OCI-LY1 (cell line): ENCODE measurements around the gene CORIN.

Source experiments
- H2AFZ ChIP-seq: fragments of 200-600 bp; sonication (generic), shearing (Covaris generic); 2 replicates; pipeline ENCODE4 v1.6.0; 2014; ENCODE audit warnings: antibody characterized with exemption, mild to moderate bottlenecking, low read length
- H3F3A ChIP-seq: fragments of 200-600 bp; sonication (generic), shearing (Covaris generic); 2 replicates; pipeline ENCODE4 v1.6.0; 2014; ENCODE audit warnings: mild to moderate bottlenecking, antibody characterized with exemption, low read length, moderate library complexity; ENCODE audit not compliant: insufficient read depth
- H3K27ac ChIP-seq: fragments of 200-600 bp; sonication (generic); 2 replicates; pipeline ENCODE4 v1.5.1; 2014; ENCODE audit warnings: low read length, mixed run types, mild to moderate bottlenecking, low read depth; ENCODE audit not compliant: poor library complexity, severe bottlenecking
- H3K27me3 ChIP-seq: fragments of 200-600 bp; sonication (generic); 2 replicates; pipeline ENCODE4 v1.6.0; 2014; ENCODE audit warnings: antibody characterized with exemption, mild to moderate bottlenecking, low read length, moderate library complexity; ENCODE audit not compliant: insufficient read depth
- H3K36me3 ChIP-seq: fragments of 200-600 bp; sonication (generic); 2 replicates; pipeline ENCODE4 v1.6.1; 2014; ENCODE audit warnings: mild to moderate bottlenecking, antibody characterized with exemption, low read length, moderate library complexity, mixed read lengths; ENCODE audit not compliant: insufficient read depth
- H3K4me1 ChIP-seq: fragments of 200-600 bp; sonication (generic); 2 replicates; pipeline ENCODE4 v1.5.1; 2014; ENCODE audit warnings: mild to moderate bottlenecking, low read length, moderate library complexity; ENCODE audit not compliant: insufficient read depth, severe bottlenecking
- H3K4me2 ChIP-seq: fragments of 200-600 bp; sonication (generic), shearing (Covaris generic); 2 replicates; pipeline ENCODE4 v1.6.1; 2014; ENCODE audit warnings: low read length
- H3K4me3 ChIP-seq: fragments of 200-600 bp; sonication (generic); 2 replicates; pipeline ENCODE4 v1.5.1; 2014; ENCODE audit warnings: low read length, low read depth, mild to moderate bottlenecking, mixed read lengths; ENCODE audit not compliant: poor library complexity, severe bottlenecking
- H3K79me2 ChIP-seq: fragments of 200-600 bp; shearing (Covaris generic); 2 replicates; pipeline ENCODE4 v1.6.1; 2016; ENCODE audit warnings: mixed run types, low read length, mixed read lengths; ENCODE audit not compliant: insufficient read depth
- H3K9ac ChIP-seq: fragments of 200-600 bp; sonication (generic), shearing (Covaris generic); 2 replicates; pipeline ENCODE4 v1.6.1; 2014; ENCODE audit warnings: mild to moderate bottlenecking, low read length, mixed read lengths
- H3K9me2 ChIP-seq: fragments of 200-600 bp; sonication (generic), shearing (Covaris generic); 2 replicates; pipeline ENCODE4 v1.6.1; 2014; ENCODE audit warnings: low read depth, mild to moderate bottlenecking, low read length, mixed read lengths
- H3K9me3 ChIP-seq: fragments of 200-600 bp; shearing (Covaris generic); 2 replicates; pipeline ENCODE4 v1.6.1; 2014; ENCODE audit warnings: low read length, mixed read lengths
- H4K20me1 ChIP-seq: fragments of 200-600 bp; sonication (generic), shearing (Covaris generic); 2 replicates; pipeline ENCODE4 v1.6.0; 2016; ENCODE audit warnings: mild to moderate bottlenecking, low read length; ENCODE audit not compliant: insufficient read depth
- EZH2 ChIP-seq: fragments of 200-600 bp; sonication (generic), shearing (Covaris generic); IDR thresholded peaks from 2 replicates; pipeline ENCODE4 v1.8.0; 2017; ENCODE audit warnings: borderline replicate concordance, mixed run types, mild to moderate bottlenecking, antibody characterized with exemption, low read length, moderate library complexity, mixed read lengths
- TF ChIP-seq, protein P1 (sequence below): fragments of 200-600 bp; sonication (generic), shearing (Covaris generic); IDR thresholded peaks from 2 replicates; pipeline ENCODE4 v1.5.1; 2017; ENCODE audit warnings: mild to moderate bottlenecking, antibody characterized with exemption, low read length, moderate library complexity, mixed read lengths

Gene CORIN

DNA sequence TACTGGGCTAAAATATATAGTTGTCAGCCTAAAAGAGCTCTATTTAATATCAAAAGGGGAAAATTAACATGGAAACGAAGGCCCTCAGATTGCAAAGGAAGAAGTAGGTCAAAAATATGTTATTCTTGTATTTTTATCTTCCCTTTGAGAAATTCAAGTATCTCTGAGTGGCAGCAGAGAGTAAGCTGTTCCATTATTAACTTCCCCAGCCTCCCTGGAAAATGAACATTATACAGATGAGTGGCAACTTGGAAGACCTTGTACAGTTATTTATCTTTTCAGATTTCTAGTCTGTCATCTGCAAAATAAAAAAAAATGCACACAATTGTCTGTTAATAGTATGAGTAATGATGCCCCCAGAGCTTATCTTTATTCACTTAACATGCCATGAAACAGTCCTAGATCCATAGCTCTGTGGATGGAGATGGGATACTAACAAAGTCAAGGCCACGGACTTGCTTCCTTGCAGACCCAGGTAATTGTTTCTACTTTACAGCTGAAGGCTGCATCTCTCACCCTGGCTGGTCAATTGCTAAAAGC is 93.0 kb downstream of the CORIN start:
- H3K79me2 ChIP-seq, result no peaks in the 10 kb centered on the region
- H3K9ac ChIP-seq, result no peak overlapping the region
- no peaks in the 10 kb centered on the region for H3K36me3 ChIP-seq
- H4K20me1 ChIP-seq, result no peaks in the 10 kb centered on the region
- no peaks in the 10 kb centered on the region for H3F3A ChIP-seq
- H3K4me2 ChIP-seq, result no peak overlapping the region
- no peaks in the 10 kb centered on the region for H3K9me2 ChIP-seq
- no peaks in the 10 kb centered on the region for H3K4me1 ChIP-seq
- no peak overlapping the region for H3K4me3 ChIP-seq
- no peak overlapping the region for H3K27ac ChIP-seq
- H3K27me3 ChIP-seq, result no peaks in the 10 kb centered on the region
- TF ChIP-seq, protein P1, sequence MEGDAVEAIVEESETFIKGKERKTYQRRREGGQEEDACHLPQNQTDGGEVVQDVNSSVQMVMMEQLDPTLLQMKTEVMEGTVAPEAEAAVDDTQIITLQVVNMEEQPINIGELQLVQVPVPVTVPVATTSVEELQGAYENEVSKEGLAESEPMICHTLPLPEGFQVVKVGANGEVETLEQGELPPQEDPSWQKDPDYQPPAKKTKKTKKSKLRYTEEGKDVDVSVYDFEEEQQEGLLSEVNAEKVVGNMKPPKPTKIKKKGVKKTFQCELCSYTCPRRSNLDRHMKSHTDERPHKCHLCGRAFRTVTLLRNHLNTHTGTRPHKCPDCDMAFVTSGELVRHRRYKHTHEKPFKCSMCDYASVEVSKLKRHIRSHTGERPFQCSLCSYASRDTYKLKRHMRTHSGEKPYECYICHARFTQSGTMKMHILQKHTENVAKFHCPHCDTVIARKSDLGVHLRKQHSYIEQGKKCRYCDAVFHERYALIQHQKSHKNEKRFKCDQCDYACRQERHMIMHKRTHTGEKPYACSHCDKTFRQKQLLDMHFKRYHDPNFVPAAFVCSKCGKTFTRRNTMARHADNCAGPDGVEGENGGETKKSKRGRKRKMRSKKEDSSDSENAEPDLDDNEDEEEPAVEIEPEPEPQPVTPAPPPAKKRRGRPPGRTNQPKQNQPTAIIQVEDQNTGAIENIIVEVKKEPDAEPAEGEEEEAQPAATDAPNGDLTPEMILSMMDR, result no peak
- TF ChIP-seq EZH2, result no peak
- no peak overlapping the region for H2AFZ ChIP-seq
- H3K9me3 ChIP-seq, result no peaks in the 10 kb centered on the region

DNA sequence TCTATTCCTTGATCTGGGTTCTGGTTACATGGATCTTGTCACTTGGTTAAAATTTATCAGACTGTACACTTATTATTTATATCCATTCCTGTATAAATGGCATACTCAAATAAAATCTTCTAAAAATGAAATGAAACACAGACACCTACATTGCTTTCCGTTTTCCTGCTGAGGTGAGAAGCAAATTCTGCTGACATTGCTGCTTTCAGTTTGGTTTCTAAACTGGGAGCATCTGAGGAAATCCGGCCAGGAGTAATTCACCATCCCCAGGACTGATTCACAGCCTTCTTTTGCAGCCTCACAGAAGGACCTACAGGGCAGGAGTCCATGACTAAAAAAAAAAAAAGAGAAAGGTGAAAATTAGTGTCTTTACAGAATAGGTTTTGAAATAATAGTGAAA is 93.6 kb downstream of the CORIN start:
- no peak overlapping the region for H3K4me2 ChIP-seq
- no peaks in the 10 kb centered on the region for H3K9me3 ChIP-seq
- no peaks in the 10 kb centered on the region for H4K20me1 ChIP-seq
- no peak overlapping the region for H3K9ac ChIP-seq
- H3K79me2 ChIP-seq, result no peaks in the 10 kb centered on the region
- no peaks in the 10 kb centered on the region for H3K9me2 ChIP-seq
- no peak for TF ChIP-seq EZH2
- TF ChIP-seq, protein P1, result no peak
- no peaks in the 10 kb centered on the region for H3K27me3 ChIP-seq
- H3K27ac ChIP-seq, result no peak overlapping the region
- H3K4me3 ChIP-seq, result no peak overlapping the region
- H3K36me3 ChIP-seq, result no peaks in the 10 kb centered on the region
- no peak overlapping the region for H2AFZ ChIP-seq
- H3F3A ChIP-seq, result no peaks in the 10 kb centered on the region
- H3K4me1 ChIP-seq, result no peaks in the 10 kb centered on the region

DNA sequence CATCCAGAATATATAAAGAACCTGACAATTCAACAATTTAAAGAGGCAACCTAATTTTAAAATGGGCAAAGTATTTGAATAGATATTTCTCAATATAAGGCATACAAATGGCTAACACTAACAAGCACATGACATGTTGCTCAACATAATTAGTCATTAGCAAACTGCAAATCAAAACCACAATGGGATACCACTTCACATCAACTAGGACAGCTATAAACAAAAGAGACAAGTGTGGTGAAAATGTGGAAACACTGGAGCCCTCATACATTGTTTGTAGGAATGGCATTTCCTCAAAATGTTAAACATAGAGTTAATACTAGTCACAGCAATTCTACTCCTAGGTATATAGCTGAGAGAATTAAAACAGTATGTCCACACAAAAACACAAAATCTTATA is 96.7 kb downstream of the CORIN start:
- no peak overlapping the region for H3K4me2 ChIP-seq
- H3K27ac ChIP-seq, result no peak overlapping the region
- H3K4me1 ChIP-seq, result no peaks in the 10 kb centered on the region
- no peaks in the 10 kb centered on the region for H3K9me3 ChIP-seq
- no peaks in the 10 kb centered on the region for H3K9me2 ChIP-seq
- H3K36me3 ChIP-seq, result no peaks in the 10 kb centered on the region
- H3K79me2 ChIP-seq, result no peaks in the 10 kb centered on the region
- H2AFZ ChIP-seq, result no peak overlapping the region
- no peak overlapping the region for H3K9ac ChIP-seq
- H3F3A ChIP-seq, result no peaks in the 10 kb centered on the region
- TF ChIP-seq, protein P1, result no peak
- no peak for TF ChIP-seq EZH2
- no peaks in the 10 kb centered on the region for H3K27me3 ChIP-seq
- H3K4me3 ChIP-seq, result no peak overlapping the region
- H4K20me1 ChIP-seq, result no peaks in the 10 kb centered on the region
